OCI-LY3 (cell line): Measurements from ENCODE around the gene ZNF433.

Source experiments
- CTCF ChIP-seq: fragments of 200-600, 300-600 bp; sonication (generic); IDR thresholded peaks from 2 replicates; pipeline ENCODE4 v1.5.1; 2014; ENCODE audit warnings: antibody characterized with exemption, low read length, low read depth
- EZH2phosphoT487 ChIP-seq: fragments of 200-600 bp; shearing (Covaris generic); IDR thresholded peaks from 2 replicates; pipeline ENCODE4 v1.6.1; 2018; ENCODE audit warnings: antibody characterized with exemption, mixed run types, low read depth

- TF ChIP-seq CTCF (peak; percentile 35; the same call in 1 of the 2 replicates), EZH2phosphoT487 (no peak)
These were observed 17.2 kb upstream of the ZNF433 start, which contains the start of gene ZNF878 for GRCh38 chr19:12052497-12053169.
